ENCODE measurements around the gene CC2D2B.
A peak's percentile ranks its signal among the peaks of the same experiment; 100 is the strongest.
"Not testable (repeated sequence)": the region's sequence is repeated elsewhere in the genome, so short reads cannot be mapped to it uniquely, and the experiment has no call there.

The CC2D2B gene

DNA sequence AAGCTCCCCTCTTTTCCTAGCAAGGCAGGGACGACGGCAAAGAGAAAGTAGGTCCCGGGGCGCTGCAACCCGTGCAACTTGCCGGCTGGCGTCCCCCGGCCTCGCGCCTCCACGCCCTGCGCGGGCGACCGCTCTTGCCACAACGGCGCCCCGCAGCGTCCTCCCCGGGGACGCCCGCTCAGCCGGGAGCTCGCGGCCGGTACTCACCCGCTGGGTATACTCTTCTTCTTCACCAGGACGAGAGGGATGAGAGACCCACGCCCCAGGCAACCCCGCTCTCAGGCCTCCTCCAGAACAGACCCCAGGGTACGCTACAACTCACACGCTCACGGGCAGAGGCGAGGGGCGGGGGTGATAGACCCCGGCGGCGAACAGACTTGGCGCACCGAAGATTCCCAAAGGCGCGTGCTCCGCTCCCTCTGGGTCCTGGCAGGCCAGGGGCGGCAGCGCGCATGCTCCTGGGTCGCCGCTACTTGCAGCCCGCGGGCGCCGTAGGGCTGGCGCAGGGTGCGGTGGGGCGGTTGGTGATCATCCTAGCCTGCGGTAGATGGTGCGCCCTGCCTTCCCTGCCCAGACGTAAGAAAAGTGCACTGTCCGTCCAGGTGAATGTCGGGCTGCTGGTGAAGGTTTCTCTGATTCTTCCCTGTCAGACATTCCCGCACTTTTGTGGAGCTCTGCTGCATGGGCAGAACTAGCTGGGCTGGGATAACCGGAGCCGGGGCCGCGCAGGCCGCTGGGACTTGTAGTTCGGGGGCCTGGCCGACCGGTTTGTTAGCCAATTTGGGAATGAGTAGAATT is at the start of gene CC2D2B:
Gene CC2D2B (plus strand): TSS at position 520 of the 798 bp plus-strand sequence. CDS start 3,349 bp downstream, outside the sequence.
- peak; percentile 63 for DNase-seq

GRCh38 chr10:95860166-95860940 is 47.4 kb upstream of the CC2D2B start:
- no peak for DNase-seq

- DNase-seq = no peak
Measured at GRCh38 chr10:95861386-95861785, 46.4 kb upstream of the CC2D2B start.

DNA sequence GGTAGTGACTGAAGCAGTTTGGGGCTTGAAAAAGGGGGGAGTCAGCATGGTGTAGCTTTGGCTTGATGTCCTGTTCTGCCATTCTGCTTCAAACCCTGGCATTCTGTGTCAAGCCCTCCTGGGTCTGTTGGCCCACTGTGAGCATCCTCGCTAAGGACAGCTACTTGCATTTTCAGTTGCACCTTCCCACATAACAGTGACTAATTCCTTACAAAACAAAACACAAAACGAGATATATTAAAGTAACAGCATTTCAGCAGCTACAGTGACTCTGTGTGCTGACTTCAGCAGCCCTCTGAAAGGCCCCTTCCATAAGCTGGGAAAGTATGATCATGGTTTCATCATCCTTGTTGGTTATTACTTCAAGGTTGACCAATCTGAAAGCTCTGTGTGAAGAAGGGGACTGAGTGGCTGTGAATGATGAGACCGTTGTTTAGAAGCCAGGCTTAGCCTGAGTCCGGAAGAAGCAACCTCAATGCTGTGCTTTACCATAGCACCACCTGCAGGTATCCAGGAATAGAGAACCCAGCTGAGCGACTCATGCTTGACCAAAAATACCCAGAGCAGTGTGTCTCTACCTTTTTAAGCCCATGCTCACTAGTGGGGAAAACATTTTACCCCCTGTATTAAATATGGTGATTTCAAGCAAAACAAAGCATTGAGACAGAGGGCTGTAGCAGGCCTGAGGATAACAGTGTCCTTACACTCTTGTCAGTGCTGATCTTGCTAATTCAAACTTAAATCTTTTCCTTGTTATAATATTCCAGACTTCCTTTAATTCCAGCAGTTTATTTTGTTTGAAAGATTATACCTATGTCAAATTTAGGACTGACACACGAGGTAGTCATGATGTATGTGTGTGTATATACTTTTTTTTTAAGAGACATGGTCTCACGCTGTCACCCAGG is 42.6 kb upstream of the CC2D2B start:
- peak; percentile 30 for DNase-seq

DNA sequence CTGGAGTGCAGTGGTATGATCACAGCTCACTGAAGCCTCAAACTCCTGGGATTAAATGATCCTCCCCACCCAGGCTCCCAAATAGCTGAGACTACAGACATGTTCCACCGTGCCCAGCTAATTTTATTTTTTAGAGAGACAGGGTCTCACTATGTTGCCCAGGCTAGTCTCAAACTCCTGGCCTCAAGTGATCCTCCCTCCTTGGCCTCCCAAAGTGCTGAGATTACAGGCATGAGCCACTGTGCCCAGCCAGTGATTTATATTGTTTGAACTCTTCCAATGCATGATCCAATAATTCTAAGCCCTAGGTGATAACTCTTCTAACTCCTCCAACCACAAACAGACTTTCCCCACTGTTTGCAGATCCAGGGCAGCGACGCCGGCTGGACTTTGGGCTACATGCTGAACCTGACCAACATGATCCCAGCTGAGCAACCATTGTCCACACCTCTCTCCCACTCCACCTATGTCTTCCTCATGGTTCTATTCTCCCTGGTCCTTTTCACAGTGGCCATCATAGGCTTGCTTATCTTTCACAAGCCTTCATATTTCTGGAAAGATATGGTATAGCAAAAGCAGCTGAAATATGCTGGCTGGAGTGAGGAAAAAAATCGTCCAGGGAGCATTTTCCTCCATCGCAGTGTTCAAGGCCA is 41.8 kb upstream of the CC2D2B start:
- DNase-seq = no peak

DNA sequence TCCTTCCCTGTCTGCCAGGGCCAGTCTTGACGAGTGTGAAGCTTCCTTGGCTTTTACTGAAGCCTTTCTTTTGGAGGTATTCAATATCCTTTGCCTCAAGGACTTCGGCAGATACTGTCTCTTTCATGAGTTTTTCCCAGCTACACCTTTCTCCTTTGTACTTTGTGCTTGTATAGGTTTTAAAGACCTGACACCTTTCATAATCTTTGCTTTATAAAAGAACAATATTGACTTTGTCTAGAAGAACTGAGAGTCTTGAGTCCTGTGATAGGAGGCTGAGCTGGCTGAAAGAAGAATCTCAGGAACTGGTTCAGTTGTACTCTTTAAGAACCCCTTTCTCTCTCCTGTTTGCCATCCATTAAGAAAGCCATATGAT is 41.3 kb upstream of the CC2D2B start:
- DNase-seq = no peak

- DNase-seq = no peak
Measured at GRCh38 chr10:95867866-95868265, 39.9 kb upstream of the CC2D2B start.

DNA sequence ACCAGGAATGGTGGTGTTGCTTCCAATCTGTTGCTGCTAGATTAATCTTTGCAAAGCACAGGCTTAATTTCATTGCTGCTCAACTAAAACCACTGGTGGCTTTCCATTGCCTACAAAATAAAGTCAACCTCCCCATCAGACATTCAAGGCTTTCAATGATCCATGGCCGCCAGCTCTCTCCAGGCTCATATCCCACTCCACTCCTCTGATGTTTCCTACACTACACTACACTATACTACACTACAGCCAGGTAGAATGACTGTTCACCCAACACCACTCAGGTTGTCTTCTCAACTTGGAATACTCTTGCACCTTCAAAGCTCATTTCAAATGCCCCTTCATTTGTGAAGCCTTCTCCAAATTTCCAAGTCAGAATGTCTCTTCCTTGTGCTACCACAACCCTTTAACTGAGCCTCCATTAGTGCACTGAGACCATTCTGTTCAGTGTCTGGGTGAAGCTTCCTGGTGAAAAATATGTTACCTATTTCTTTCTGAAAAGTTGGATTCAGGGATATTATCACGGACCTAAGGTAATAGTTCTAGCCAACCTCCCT is 35.5 kb upstream of the CC2D2B start:
- no peak for DNase-seq

DNA sequence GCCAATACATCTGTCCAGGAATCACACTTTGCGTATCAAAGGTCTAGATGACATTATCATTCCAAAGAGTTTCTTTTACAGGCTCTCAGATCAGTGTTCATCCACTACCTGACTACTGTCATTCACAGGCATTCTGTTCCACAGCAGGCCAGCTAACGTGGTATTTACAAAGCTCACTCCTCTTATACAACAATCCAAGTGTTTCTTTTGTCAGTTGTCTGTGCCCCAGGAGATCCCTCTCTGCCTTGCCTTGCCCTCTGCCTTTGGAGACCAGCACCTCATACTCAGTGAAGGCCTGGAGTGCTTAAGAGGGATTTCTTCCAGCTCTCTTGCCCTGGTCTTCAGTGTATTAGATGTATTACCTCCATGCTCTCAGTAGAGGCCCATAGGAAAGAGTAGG is 34.6 kb upstream of the CC2D2B start:
- no peak for DNase-seq

DNA sequence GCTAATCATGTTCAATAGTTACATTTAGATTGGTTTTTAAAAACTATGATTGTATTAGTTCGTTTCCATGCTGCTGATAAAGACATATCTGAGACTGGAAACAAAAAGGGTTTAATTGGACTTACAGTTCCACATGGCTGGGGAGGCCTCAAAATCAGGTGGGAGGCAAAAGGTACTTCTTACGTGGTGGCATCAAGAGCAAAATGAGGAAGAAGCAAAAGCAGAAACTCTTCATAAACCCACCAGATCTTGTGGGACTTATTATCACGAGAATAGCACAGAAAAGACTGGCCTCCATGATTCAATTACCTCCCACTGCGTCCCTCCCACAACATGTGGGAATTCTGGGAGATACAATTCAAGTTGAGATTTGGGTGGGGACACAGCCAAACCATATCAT is 34.1 kb upstream of the CC2D2B start:
- DNase-seq = no peak

- DNase-seq = not testable (repeated sequence)
Measured at GRCh38 chr10:95874783-95875182, 33.0 kb upstream of the CC2D2B start.

DNA sequence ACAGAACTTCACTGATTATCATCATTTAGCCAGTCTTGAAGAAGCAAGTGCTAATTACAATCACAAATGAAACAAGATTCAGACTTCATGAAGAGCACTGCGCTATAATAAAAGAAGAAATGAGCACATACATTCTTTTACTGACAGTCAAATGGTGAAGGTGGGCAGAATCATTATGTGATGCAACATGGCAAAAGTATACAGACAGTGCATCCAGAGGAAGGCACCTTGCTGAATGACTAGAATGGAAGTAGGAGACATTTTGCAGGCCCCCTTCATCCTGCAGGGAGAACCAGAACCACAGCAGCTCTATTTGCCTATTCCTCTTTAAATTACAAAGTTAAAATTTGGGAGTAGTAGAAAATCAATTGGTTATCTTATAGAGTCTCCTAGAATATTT is 31.0 kb upstream of the CC2D2B start:
- DNase-seq = no peak

DNA sequence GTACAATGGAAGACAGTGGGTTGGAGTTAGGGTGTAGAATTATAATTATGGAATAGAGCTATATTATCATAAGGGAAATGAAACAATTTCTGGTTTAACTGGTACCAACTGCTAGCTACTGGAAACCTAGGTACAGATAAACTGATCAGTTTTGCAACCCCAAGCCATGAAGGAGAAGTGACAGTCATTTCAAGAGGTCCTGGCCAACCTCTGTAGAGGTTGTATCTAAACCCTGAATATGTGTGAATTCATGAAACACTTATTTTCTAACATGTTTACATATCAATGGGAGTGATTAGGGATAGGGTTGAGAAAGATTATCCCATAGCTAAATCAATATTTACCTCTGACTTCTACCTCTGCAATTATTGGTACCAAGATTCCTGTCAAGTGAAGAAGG is 29.9 kb upstream of the CC2D2B start:
- no peak for DNase-seq

- DNase-seq = no peak
Measured at GRCh38 chr10:95880704-95881103, 27.1 kb upstream of the CC2D2B start.

DNA sequence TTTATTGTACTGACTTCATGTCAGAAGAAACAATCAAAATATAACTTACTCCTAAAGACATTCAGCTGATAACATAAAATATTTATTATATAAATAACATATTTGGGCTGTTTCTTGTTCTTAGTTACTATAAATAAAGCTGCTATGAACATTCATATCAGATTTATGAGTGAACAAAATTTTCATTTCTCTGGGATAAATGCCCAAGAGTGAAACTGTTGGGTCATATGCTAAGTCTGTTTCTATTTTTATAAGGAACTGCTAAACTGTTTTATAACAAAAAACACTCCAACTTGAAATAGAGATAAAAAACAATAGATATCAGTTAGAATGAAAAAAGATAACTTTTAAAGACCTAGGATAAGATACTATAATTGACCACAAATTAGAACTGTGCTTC is 26.5 kb upstream of the CC2D2B start:
- DNase-seq = no peak

GRCh38 chr10:95889830-95890229 is 17.9 kb upstream of the CC2D2B start:
- DNase-seq = no peak

DNA sequence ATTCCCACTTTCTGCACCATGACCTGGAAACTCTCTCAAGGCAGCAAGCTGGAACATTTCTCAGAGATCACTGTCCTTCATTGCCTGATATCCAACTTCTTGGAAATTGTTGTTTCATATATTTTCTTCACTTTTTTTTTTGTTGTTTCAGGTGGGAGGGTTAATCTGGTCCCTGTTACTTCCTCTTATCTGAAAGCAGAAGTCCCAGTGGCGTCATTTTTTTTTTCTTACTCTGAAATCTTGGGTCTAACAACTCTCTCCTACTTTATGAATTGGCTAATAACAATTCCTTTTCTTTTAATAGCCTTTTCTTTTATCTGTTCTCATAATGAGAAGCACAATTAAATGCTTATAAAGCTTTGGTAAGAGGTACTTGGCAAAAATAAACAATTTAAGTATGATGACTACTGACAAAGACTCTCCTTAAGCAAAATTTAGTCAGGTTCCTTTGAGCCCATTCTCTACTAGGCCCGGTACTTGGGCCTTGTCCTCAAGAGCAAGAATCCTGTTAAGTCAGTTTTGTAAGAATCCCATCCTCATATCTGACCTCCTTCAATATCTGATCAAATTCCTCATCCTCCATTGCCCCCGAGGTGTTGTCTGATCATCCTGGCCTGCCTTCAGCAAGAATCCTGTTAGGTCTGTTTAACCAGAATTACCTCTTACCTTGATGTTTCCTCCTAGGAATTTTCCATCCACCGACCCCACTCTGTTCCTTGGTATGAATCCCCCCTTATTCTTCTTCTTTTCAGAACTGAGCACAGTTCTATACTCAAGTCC is 11.5 kb upstream of the CC2D2B start:
- DNase-seq = no peak

GRCh38 chr10:95905897-95906580 is 1.7 kb upstream of the CC2D2B start:
- not testable (repeated sequence) for DNase-seq

- peak; percentile 41 for DNase-seq
Measured at GRCh38 chr10:95906677-95907455, 909 bp upstream of the CC2D2B start.

- DNase-seq = no peak
Measured at GRCh38 chr10:95908450-95908849, 675 bp downstream of the CC2D2B start.
